SK-N-SH treated with all-trans-retinoic acid at 6 μM for 48 hours (cell line): ENCODE measurements around the gene ARHGAP10.
A peak's percentile ranks its signal among the peaks of the same experiment; 100 is the strongest.

ENCODE experiments used
- ATAC-seq: fragments of 200-7000 bp; cut with Tn5 transposase; 3 replicates; pipeline ENCODE4 v1.9.1; 2020; ENCODE audit warnings: mild to moderate bottlenecking, moderate library complexity
- ARNTL ChIP-seq: fragments of 450-650 bp; formaldehyde crosslinking; IDR thresholded peaks from 2 replicates; pipeline ENCODE4 v1.5.0; 2020; ENCODE audit warnings: low read depth, mild to moderate bottlenecking, moderate library complexity, borderline replicate concordance
- BACH2 ChIP-seq: fragments of 250-450 bp; sonication (Bioruptor Pico); IDR thresholded peaks from 2 replicates; pipeline ENCODE4 v1.9.0; 2021; ENCODE audit warnings: mild to moderate bottlenecking, borderline replicate concordance
- ESRRG ChIP-seq: fragments of 250-450 bp; sonication (Bioruptor Pico); IDR thresholded peaks from 2 replicates; pipeline ENCODE4 v1.6.1; 2021; ENCODE audit warnings: mild to moderate bottlenecking
- GLIS3 ChIP-seq: fragments of 250-450 bp; sonication (Bioruptor Pico); IDR thresholded peaks from 2 replicates; pipeline ENCODE4 v1.5.0; 2020; ENCODE audit warnings: mild to moderate bottlenecking, moderate library complexity
- ISL1 ChIP-seq: fragments of 250-450 bp; sonication (Bioruptor Pico); IDR thresholded peaks from 2 replicates; pipeline ENCODE4 v2.1.2; 2022; ENCODE audit warnings: mild to moderate bottlenecking, moderate library complexity
- OSR1 ChIP-seq: fragments of 250-450 bp; sonication (Bioruptor Pico); IDR thresholded peaks from 2 replicates; pipeline ENCODE4 v1.8.0; 2022; ENCODE audit warnings: moderate library complexity, mild to moderate bottlenecking, inconsistent platforms
- POU6F1 ChIP-seq: fragments of 250-450 bp; sonication (Bioruptor Pico); IDR thresholded peaks from 2 replicates; pipeline ENCODE4 v1.8.0; 2021; ENCODE audit warnings: low read depth, mild to moderate bottlenecking, moderate library complexity, borderline replicate concordance
- PPARA ChIP-seq: fragments of 250-450 bp; sonication (Bioruptor Pico); IDR thresholded peaks from 2 replicates; pipeline ENCODE4 v1.5.0; 2020; ENCODE audit warnings: mild to moderate bottlenecking, borderline replicate concordance
- RARB ChIP-seq: fragments of 250-450 bp; sonication (Bioruptor Pico); IDR thresholded peaks from 2 replicates; pipeline ENCODE4 v1.8.0; 2021; ENCODE audit warnings: mild to moderate bottlenecking, moderate library complexity
- SNAI2 ChIP-seq: fragments of 250-450 bp; sonication (Bioruptor Pico); IDR thresholded peaks from 2 replicates; pipeline ENCODE4 v1.5.0; 2020; ENCODE audit warnings: mild to moderate bottlenecking, moderate library complexity
- TCF4 ChIP-seq: fragments of 250-450 bp; sonication (Bioruptor Pico); IDR thresholded peaks from 2 replicates; pipeline ENCODE4 v1.8.0; 2021; ENCODE audit warnings: mild to moderate bottlenecking, moderate library complexity, borderline replicate concordance
- TOX ChIP-seq: fragments of 250-450 bp; sonication (Bioruptor Pico); IDR thresholded peaks from 2 replicates; pipeline ENCODE4 v1.8.0; 2021; ENCODE audit warnings: mild to moderate bottlenecking, moderate library complexity, borderline replicate concordance
- ZC3H10 ChIP-seq: fragments of 250-450 bp; sonication (Bioruptor Pico); IDR thresholded peaks from 2 replicates; pipeline ENCODE4 v1.5.1; 2021; ENCODE audit warnings: mild to moderate bottlenecking, moderate library complexity
- ZFP3 ChIP-seq: fragments of 250-450 bp; sonication (Bioruptor Pico); IDR thresholded peaks from 2 replicates; pipeline ENCODE4 v1.5.0; 2020; ENCODE audit warnings: mild to moderate bottlenecking, moderate library complexity
- ZFP30 ChIP-seq: fragments of 450-650 bp; formaldehyde crosslinking; IDR thresholded peaks from 2 replicates; pipeline ENCODE4 v1.5.0; 2022; ENCODE audit warnings: mild to moderate bottlenecking, moderate library complexity
- ZNF565 ChIP-seq: fragments of 450-650 bp; formaldehyde crosslinking; conservative IDR thresholded peaks from 2 replicates; pipeline ENCODE4 v1.5.0; 2020; ENCODE audit warnings: low read depth, mild to moderate bottlenecking, moderate library complexity
- ZNF70 ChIP-seq: fragments of 450-650 bp; formaldehyde crosslinking; IDR thresholded peaks from 2 replicates; pipeline ENCODE4 v1.5.0; 2020; ENCODE audit warnings: mild to moderate bottlenecking, moderate library complexity
- ZNF8 ChIP-seq: fragments of 450-650 bp; formaldehyde crosslinking; IDR thresholded peaks from 2 replicates; pipeline ENCODE4 v1.5.0; 2020; ENCODE audit warnings: mild to moderate bottlenecking, moderate library complexity
- TF ChIP-seq, protein P1 (sequence below): fragments of 250-450 bp; sonication (Bioruptor Pico); IDR thresholded peaks from 2 replicates; pipeline ENCODE4 v1.5.1; 2021; ENCODE audit warnings: mild to moderate bottlenecking, moderate library complexity
- TF ChIP-seq, protein P2 (sequence below): fragments of 250-450 bp; sonication (Bioruptor Pico); IDR thresholded peaks from 2 replicates; pipeline ENCODE4 v1.5.0; 2020; ENCODE audit warnings: mild to moderate bottlenecking, moderate library complexity
- TF ChIP-seq, protein P3 (sequence below): fragments of 250-450 bp; sonication (Bioruptor Pico); IDR thresholded peaks from 2 replicates; pipeline ENCODE4 v1.8.0; 2020; ENCODE audit warnings: mild to moderate bottlenecking, moderate library complexity, borderline replicate concordance
- TF ChIP-seq, protein P4 (sequence below): fragments of 250-450 bp; sonication (Bioruptor Pico); IDR thresholded peaks from 2 replicates; pipeline ENCODE4 v1.5.1; 2020; ENCODE audit warnings: low read depth, mild to moderate bottlenecking, moderate library complexity

ARHGAP10 gene

GRCh38 chr4:147811878-147812277 is 80.0 kb downstream of the ARHGAP10 start:
- TF ChIP-seq ISL1 (CRISPR knock-in tag) (no peak), PPARA (no peak), OSR1 (CRISPR knock-in tag) (no peak), ZFP3 (CRISPR knock-in tag) (no peak), ARNTL (CRISPR knock-in tag) (no peak), ZNF8 (no peak), TCF4 (no peak), TOX (no peak), GLIS3 (CRISPR knock-in tag) (no peak), ZC3H10 (no peak), ZNF70 (no peak), RARB (CRISPR knock-in tag) (no peak), ZNF565 (CRISPR knock-in tag) (no peak), POU6F1 (CRISPR knock-in tag) (no peak)
- TF ChIP-seq, protein P1, sequence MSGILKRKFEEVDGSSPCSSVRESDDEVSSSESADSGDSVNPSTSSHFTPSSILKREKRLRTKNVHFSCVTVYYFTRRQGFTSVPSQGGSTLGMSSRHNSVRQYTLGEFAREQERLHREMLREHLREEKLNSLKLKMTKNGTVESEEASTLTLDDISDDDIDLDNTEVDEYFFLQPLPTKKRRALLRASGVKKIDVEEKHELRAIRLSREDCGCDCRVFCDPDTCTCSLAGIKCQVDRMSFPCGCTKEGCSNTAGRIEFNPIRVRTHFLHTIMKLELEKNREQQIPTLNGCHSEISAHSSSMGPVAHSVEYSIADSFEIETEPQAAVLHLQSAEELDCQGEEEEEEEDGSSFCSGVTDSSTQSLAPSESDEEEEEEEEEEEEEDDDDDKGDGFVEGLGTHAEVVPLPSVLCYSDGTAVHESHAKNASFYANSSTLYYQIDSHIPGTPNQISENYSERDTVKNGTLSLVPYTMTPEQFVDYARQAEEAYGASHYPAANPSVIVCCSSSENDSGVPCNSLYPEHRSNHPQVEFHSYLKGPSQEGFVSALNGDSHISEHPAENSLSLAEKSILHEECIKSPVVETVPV (CRISPR knock-in tag), result no peak
- TF ChIP-seq, protein P2, sequence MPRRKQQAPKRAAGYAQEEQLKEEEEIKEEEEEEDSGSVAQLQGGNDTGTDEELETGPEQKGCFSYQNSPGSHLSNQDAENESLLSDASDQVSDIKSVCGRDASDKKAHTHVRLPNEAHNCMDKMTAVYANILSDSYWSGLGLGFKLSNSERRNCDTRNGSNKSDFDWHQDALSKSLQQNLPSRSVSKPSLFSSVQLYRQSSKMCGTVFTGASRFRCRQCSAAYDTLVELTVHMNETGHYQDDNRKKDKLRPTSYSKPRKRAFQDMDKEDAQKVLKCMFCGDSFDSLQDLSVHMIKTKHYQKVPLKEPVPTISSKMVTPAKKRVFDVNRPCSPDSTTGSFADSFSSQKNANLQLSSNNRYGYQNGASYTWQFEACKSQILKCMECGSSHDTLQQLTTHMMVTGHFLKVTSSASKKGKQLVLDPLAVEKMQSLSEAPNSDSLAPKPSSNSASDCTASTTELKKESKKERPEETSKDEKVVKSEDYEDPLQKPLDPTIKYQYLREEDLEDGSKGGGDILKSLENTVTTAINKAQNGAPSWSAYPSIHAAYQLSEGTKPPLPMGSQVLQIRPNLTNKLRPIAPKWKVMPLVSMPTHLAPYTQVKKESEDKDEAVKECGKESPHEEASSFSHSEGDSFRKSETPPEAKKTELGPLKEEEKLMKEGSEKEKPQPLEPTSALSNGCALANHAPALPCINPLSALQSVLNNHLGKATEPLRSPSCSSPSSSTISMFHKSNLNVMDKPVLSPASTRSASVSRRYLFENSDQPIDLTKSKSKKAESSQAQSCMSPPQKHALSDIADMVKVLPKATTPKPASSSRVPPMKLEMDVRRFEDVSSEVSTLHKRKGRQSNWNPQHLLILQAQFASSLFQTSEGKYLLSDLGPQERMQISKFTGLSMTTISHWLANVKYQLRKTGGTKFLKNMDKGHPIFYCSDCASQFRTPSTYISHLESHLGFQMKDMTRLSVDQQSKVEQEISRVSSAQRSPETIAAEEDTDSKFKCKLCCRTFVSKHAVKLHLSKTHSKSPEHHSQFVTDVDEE, result no peak
- TF ChIP-seq, protein P3, sequence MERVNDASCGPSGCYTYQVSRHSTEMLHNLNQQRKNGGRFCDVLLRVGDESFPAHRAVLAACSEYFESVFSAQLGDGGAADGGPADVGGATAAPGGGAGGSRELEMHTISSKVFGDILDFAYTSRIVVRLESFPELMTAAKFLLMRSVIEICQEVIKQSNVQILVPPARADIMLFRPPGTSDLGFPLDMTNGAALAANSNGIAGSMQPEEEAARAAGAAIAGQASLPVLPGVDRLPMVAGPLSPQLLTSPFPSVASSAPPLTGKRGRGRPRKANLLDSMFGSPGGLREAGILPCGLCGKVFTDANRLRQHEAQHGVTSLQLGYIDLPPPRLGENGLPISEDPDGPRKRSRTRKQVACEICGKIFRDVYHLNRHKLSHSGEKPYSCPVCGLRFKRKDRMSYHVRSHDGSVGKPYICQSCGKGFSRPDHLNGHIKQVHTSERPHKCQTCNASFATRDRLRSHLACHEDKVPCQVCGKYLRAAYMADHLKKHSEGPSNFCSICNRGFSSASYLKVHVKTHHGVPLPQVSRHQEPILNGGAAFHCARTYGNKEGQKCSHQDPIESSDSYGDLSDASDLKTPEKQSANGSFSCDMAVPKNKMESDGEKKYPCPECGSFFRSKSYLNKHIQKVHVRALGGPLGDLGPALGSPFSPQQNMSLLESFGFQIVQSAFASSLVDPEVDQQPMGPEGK (CRISPR knock-in tag), result no peak
- TF ChIP-seq, protein P4, sequence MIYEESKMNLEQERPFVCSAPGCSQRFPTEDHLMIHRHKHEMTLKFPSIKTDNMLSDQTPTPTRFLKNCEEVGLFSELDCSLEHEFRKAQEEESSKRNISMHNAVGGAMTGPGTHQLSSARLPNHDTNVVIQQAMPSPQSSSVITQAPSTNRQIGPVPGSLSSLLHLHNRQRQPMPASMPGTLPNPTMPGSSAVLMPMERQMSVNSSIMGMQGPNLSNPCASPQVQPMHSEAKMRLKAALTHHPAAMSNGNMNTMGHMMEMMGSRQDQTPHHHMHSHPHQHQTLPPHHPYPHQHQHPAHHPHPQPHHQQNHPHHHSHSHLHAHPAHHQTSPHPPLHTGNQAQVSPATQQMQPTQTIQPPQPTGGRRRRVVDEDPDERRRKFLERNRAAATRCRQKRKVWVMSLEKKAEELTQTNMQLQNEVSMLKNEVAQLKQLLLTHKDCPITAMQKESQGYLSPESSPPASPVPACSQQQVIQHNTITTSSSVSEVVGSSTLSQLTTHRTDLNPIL, result no peak
- TF ChIP-seq, all 23 proteins: peak for 0
- ATAC-seq, result no peak

GRCh38 chr4:147813109-147813773 is 81.4 kb downstream of the ARHGAP10 start:
- peak; percentile 67 for ATAC-seq
- no peak for TF ChIP-seq ARNTL (CRISPR knock-in tag)
- TF ChIP-seq ISL1 (CRISPR knock-in tag), result peak; percentile 73

DNA sequence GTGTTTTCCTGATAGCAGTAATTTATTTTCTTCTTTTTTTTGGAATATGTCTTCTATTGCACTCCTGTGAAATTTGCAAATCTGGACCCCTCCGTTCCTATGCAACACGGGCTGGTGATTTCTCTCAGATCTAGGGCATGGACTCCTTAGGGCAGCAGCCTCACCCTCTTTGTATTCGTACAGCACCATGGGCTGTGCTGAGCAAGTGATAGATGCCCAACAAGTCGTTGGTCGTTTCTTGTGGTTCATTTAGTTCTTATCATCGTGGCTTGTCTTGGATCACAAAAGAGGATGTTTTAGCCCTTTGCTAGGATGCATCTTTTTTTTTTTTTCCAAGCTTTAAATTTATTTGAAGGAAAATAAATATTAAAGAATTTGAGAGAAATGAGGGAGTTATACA is 82.1 kb downstream of the ARHGAP10 start:
- no peak for TF ChIP-seq ISL1 (CRISPR knock-in tag)
- no peak for TF ChIP-seq ESRRG (CRISPR knock-in tag)
- TF ChIP-seq ZNF70, result no peak
- TF ChIP-seq RARB (CRISPR knock-in tag), result no peak
- TF ChIP-seq, protein P2, result no peak
- no peak for TF ChIP-seq ARNTL (CRISPR knock-in tag)
- no peak for TF ChIP-seq BACH2 (CRISPR knock-in tag)
- no peak for TF ChIP-seq ZFP30 (CRISPR knock-in tag)
- no peak for TF ChIP-seq SNAI2 (CRISPR knock-in tag)
- TF ChIP-seq, protein P3 (CRISPR knock-in tag), result no peak
- TF ChIP-seq ZNF8, result no peak
- no peak for ATAC-seq
